Heart right ventricle (tissue), 16 donors: ENCODE data around the gene TRIM32. TPM values are rescaled to one million over a fixed set of nuclear protein-coding genes. Genes with fewer than 3 reads are reported as not detected.
A peak's percentile ranks its signal among the peaks of the same experiment; 100 is the strongest.

Experiments used
- ATAC-seq, 8 donors: fragments of 200-7000 bp; cut with Tn5 transposase; one replicate each; pipeline ENCODE4 v1.9.1; 2020; ENCODE audit warnings: mild to moderate bottlenecking in 8 of 8, moderate library complexity in 8 of 8, moderate number of reproducible peaks in 1 of 8
- DNase-seq, 2 donors: peaks; one replicate each; pipeline ENCODE4 v3.0.0-alpha.2; 2020
- H3K27ac ChIP-seq, 10 donors: fragments of 200-600 bp; sonication (generic) in 2 of 10; one replicate each; pipeline versions ENCODE4 v1.5.0 to v1.8.0; 2020 to 2022; ENCODE audit warnings: mild to moderate bottlenecking in 3 of 10
- H3K27me3 ChIP-seq, 7 donors: fragments of 200-600 bp; one replicate each; pipeline ENCODE4 v1.8.0; 2021 to 2022; ENCODE audit warnings: mild to moderate bottlenecking in 2 of 7
- H3K36me3 ChIP-seq, 9 donors: fragments of 200-600 bp; sonication (generic) in 1 of 9; one replicate each; pipeline versions ENCODE4 v1.5.0 to v1.8.0; 2020 to 2022; ENCODE audit warnings: mild to moderate bottlenecking in 2 of 9
- H3K4me1 ChIP-seq, 9 donors: fragments of 200-600 bp; sonication (generic) in 1 of 9; one replicate each; pipeline versions ENCODE4 v1.5.0 to v1.8.0; 2020 to 2022; ENCODE audit warnings: mild to moderate bottlenecking in 4 of 9
- H3K4me3 ChIP-seq, 10 donors: fragments of 200-600 bp; sonication (generic) in 2 of 10; one replicate each; pipeline versions ENCODE4 v1.5.0 to v1.8.0; 2020 to 2022; ENCODE audit warnings: mild to moderate bottlenecking in 7 of 10, moderate library complexity in 2 of 10
- H3K9me3 ChIP-seq, 11 donors: fragments of 200-600 bp in 10 of 11; sonication (generic) in 2 of 11; one replicate each; pipeline versions ENCODE4 v1.5.0 to v1.8.0; 2013 to 2022; ENCODE audit warnings: mild to moderate bottlenecking in 2 of 11, control low read depth in 1 of 11, moderate library complexity in 1 of 11
- CTCF ChIP-seq, 9 donors: fragments of 200-600 bp; sonication (generic) in 2 of 9; IDR thresholded peaks; one replicate each; pipeline versions ENCODE4 v1.5.0 to v1.8.0; 2021 to 2022; ENCODE audit warnings: antibody characterized with exemption in 9 of 9, mild to moderate bottlenecking in 5 of 9, moderate library complexity in 1 of 9
- WGBS, 2 donors: extraction: QIAGEN DNeasy Blood & Tissue Kit; methylation state at CpG; one replicate each; pipeline ENCODE4 v1.1.7; 2013; ENCODE audit warnings: inconsistent platforms in 1 of 2; 5-methylcytosine and 5-hydroxymethylcytosine counted together
- intact Hi-C, 10 donors: fragments of 100-400 bp; cut with DNase I; formaldehyde crosslinking; loops; one replicate each; pipeline versions ENCODE4 v1.11.1 to v1.14.2; 2022
- polyA plus RNA-seq, 2 donors: library from polyadenylated mRNA; stranded (reverse); fragments of 200-250 nt; gene quantifications; one replicate each; pipeline ENCODE4 v1.2.3, GENCODE V29; 2013
- total RNA-seq, 10 donors: library from RNA; stranded (reverse); fragmentation: NEBNext Ultra II Directional in 3 of 10; extraction: Animal tissue kit (Norgen Biotek cat#: 25700) in 3 of 10; gene quantifications; one replicate each; pipeline versions ENCODE4 v1.2.1 to v1.2.4, GENCODE V29; 2021 to 2023
- donor health status: Arrhythmogenic right ventricular cardiomyopathy.
- donor health status: ischemic (EF 13 %, LVEDD 7.1; RV severe dilation, severe dysfunction).
- donor health status: healthy with polysubstance abuse.
- donor health status: DM: no; HTN: yes; CAD: no.
- donor health status: DM: no; HTN: no; CAD: no.
- donor health status: ischemic (EF 25% LVEDD 6.9; RV normal size, moderate dysfunction).
- donor health status: ischemic (EF 25% LVEDD 5.7; RV mildly dilated, moderate dysfunction).
- donor health status: healthy.
- donor health status: DM: yes; HTN: yes; CAD: no.
- donor health status: Ischemic cardiomyopathy.
- donor health status: ischemic (EF 35%, LVEDD 5.7; RV mildly dilated, moderate dysfunction).
- donor health status: nonischemic (EF 11% LVEDD 7.7; RV severe dilation, severe dysfunction).
- donor health status: DM: yes; HTN: yes; CAD: no.
- donor health status: PGD.
- donor health status: ischemic (EF 29% LVEDD 5.4; RV normal size, mild dysfunction).
- donor health status: nonischemic (EF 23%, LVEDD 6.1; RV moderate dilation, normal function).

The TRIM32 gene
- total and polyA plus RNA-seq, 12 donors: 2.6 to 21.2 (median 13.4) TPM

GRCh38 chr9:116653348-116654058, 33.6 kb upstream of the TRIM32 start:
- peaks cover 0 to 25% (median 12%) of the 10 kb centered on the region in 9 donors for H3K4me1 ChIP-seq
- no peaks in the 10 kb centered on the region for H3K27me3 ChIP-seq
- no peaks in the 10 kb centered on the region for H3K36me3 ChIP-seq
- intact Hi-C loops: loop anchor here in 7 of 10 donors (10.0 kb wide), 4 partner anchors 159 to 1059 kb away; partner anchors contain the start of gene PAPPA (in 1 of the 7)
- DNase-seq: no peak
- H3K9me3 ChIP-seq: no peaks in the 10 kb centered on the region
- H3K27ac ChIP-seq: peak overlapping the region in 5 of 10 donors; percentile 3 to 69 (median 26)
- no peak overlapping the region for H3K4me3 ChIP-seq
- 85 to 89% methylated on average over 7 of the region's 7 CpGs for WGBS, 2 donors
- no peak for TF ChIP-seq CTCF (IDR thresholded peaks at IDR 0.05)
- peak in 3 of 8 donors; percentile 16 to 46 (median 39) for ATAC-seq

GRCh38 chr9:116654059-116654355, 33.1 kb upstream of the TRIM32 start:
- Histone ChIP-seq H3K9me3 (no peaks in the 10 kb centered on the region), H3K36me3 (no peaks in the 10 kb centered on the region), H3K27ac (peak overlapping the region in 3 of 10 donors; percentile 20 to 69 (median 52)), H3K4me3 (no peak overlapping the region), H3K4me1 (peaks cover 0 to 25% (median 12%) of the 10 kb centered on the region in 9 donors), H3K27me3 (no peaks in the 10 kb centered on the region)
- no peak for TF ChIP-seq CTCF (IDR thresholded peaks at IDR 0.05)
- intact Hi-C loops: loop anchor here in 7 of 10 donors (10.0 kb wide), 4 partner anchors 159 to 1059 kb away; partner anchors contain the start of gene PAPPA (in 1 of the 7)
- ATAC-seq: peak in 6 of 8 donors; percentile 38 to 85 (median 65)
- peak in 1 of 2 donors; percentile 28 for DNase-seq
- 61 to 70% methylated on average over 3 of the region's 3 CpGs for WGBS, 2 donors

GRCh38 chr9:116656501-116656971, 30.6 kb upstream of the TRIM32 start:
- peak overlapping the region in 8 of 10 donors; percentile 9 to 72 (median 43) for H3K27ac ChIP-seq
- no peak overlapping the region for H3K4me3 ChIP-seq
- ATAC-seq (peak in 3 of 8 donors; percentile 9 to 35 (median 21)), DNase-seq (no peak)
- TF ChIP-seq CTCF (IDR thresholded peaks at IDR 0.05): no peak
- no peaks in the 10 kb centered on the region for H3K27me3 ChIP-seq
- H3K36me3 ChIP-seq: no peaks in the 10 kb centered on the region
- intact Hi-C loops: loop anchor here in 9 of 10 donors (5.0 to 10.0 kb wide), 7 partner anchors 162 to 1064 kb away; partner anchors contain the start of gene PAPPA (in 2 of the 9)
- peaks cover 0 to 30% (median 14%) of the 10 kb centered on the region in 9 donors for H3K4me1 ChIP-seq
- WGBS, 2 donors: 33 to 41% methylated on average over 5 of the region's 5 CpGs
- H3K9me3 ChIP-seq: no peaks in the 10 kb centered on the region

DNA sequence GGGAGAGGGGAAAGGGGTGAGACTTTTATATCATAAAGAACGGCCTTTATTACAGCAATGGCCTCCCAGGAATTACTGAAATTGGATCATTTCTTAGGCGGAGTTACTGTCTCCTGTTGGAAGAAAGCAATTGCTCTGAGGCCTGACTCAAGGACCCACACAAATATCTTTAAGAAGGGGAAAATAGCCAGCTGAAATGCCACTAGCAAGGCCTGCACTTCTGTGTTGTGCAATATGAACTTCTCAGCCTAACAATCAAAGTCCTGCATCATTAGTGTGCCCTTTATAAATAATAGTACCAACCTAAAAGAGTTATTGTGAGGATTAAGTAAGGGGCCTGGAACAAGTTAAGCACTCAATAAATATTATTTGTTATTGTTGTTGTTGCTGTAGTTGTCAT, 30.1 kb upstream of the TRIM32 start:
- no peak for DNase-seq
- Histone ChIP-seq H3K27me3 (no peaks in the 10 kb centered on the region), H3K27ac (peak overlapping the region in 6 of 10 donors; percentile 32 to 72 (median 45)), H3K4me1 (peaks cover 0 to 30% (median 14%) of the 10 kb centered on the region in 9 donors), H3K36me3 (no peaks in the 10 kb centered on the region), H3K4me3 (no peak overlapping the region), H3K9me3 (no peaks in the 10 kb centered on the region)
- TF ChIP-seq CTCF (IDR thresholded peaks at IDR 0.05): no peak
- WGBS, 2 donors: 66 to 67% methylated on average over 2 of the region's 2 CpGs
- intact Hi-C loops: loop anchor here in 9 of 10 donors (5.0 to 10.0 kb wide), 7 partner anchors 162 to 1065 kb away; partner anchors contain the start of gene PAPPA (in 2 of the 9)
- ATAC-seq: peak in 1 of 8 donors; percentile 34
